ENCODE measurements around the gene TRIM2. TPM values are rescaled to one million over a fixed set of nuclear protein-coding genes. Genes with fewer than 3 reads are reported as not detected.

The TRIM2 gene
- total and polyA plus RNA-seq, 11 donors = 5.5 to 30.5 (median 18.5) TPM

GRCh38 chr4:153367092-153367491 lies 162.8 kb downstream of the TRIM2 start:
- ATAC-seq (no peak), DNase-seq (no peak)
- H3K27ac ChIP-seq = no peak overlapping the region
- peaks cover 0 to 5% (median 0%) of the 10 kb centered on the region in 12 donors for H3K9me3 ChIP-seq
- no peaks in the 10 kb centered on the region for H3K4me1 ChIP-seq
- no peaks in the 10 kb centered on the region for H3K27me3 ChIP-seq
- intact Hi-C loops (cut with DNase I) = no loop called here
- H3K36me3 ChIP-seq = no peaks in the 10 kb centered on the region
- 83 to 97% (median 89%) methylated on average over 1 of the region's 1 CpG for WGBS, 4 donors
- TF ChIP-seq CTCF (IDR thresholded peaks at IDR 0.05) (no peak), POLR2A (IDR thresholded peaks at IDR 0.05) (no peak)
- no peak overlapping the region for H3K4me3 ChIP-seq

- ATAC-seq (no peak), DNase-seq (no peak)
Observed at GRCh38 chr4:153369021-153369420, 164.8 kb downstream of the TRIM2 start.

GRCh38 chr4:153371701-153372234 lies 167.5 kb downstream of the TRIM2 start:
- DNase-seq = no peak
- no peaks in the 10 kb centered on the region for H3K27me3 ChIP-seq
- TF ChIP-seq POLR2A (IDR thresholded peaks at IDR 0.05) (no peak), CTCF (IDR thresholded peaks at IDR 0.05) (no peak)
- no peaks in the 10 kb centered on the region for H3K36me3 ChIP-seq
- WGBS, 4 donors = 83 to 92% (median 89%) methylated on average over 6 of the region's 6 CpGs
- peaks cover 0 to 18% (median 0%) of the 10 kb centered on the region in 12 donors for H3K9me3 ChIP-seq
- H3K4me3 ChIP-seq = no peak overlapping the region
- H3K4me1 ChIP-seq = no peaks in the 10 kb centered on the region
- intact Hi-C loops (cut with DNase I) = no loop called here
- ATAC-seq = no peak
- no peak overlapping the region for H3K27ac ChIP-seq

More at GRCh38 chr4:153369021-153369420, 164.8 kb downstream of the TRIM2 start:
- Histone ChIP-seq H3K27me3 (no peaks in the 10 kb centered on the region), H3K4me3 (no peak overlapping the region), H3K27ac (no peak overlapping the region), H3K4me1 (no peaks in the 10 kb centered on the region), H3K36me3 (no peaks in the 10 kb centered on the region), H3K9me3 (peaks cover 0 to 18% (median 0%) of the 10 kb centered on the region in 12 donors)
- whole genome bisulfite sequencing, 4 donors = 81 to 93% (median 91%) methylated on average over 1 of the region's 1 CpG
- intact Hi-C loops (cut with DNase I) = no loop called here
- TF ChIP-seq CTCF (IDR thresholded peaks at IDR 0.05) (no peak), POLR2A (IDR thresholded peaks at IDR 0.05) (no peak)

- no peak overlapping the region for H3K27ac ChIP-seq
- H3K4me1 ChIP-seq = no peaks in the 10 kb centered on the region
- DNase-seq (no peak), ATAC-seq (no peak)
- 76 to 83% (median 78%) methylated on average over 1 of the region's 1 CpG for WGBS, 4 donors
- peaks cover 0 to 18% (median 0%) of the 10 kb centered on the region in 12 donors for H3K9me3 ChIP-seq
- no peaks in the 10 kb centered on the region for H3K36me3 ChIP-seq
- H3K4me3 ChIP-seq = no peak overlapping the region
- H3K27me3 ChIP-seq = no peaks in the 10 kb centered on the region
- intact Hi-C loops (cut with DNase I) = no loop called here
- TF ChIP-seq POLR2A (IDR thresholded peaks at IDR 0.05) (no peak), CTCF (IDR thresholded peaks at IDR 0.05) (no peak)
Observed at GRCh38 chr4:153372967-153373562, 168.8 kb downstream of the TRIM2 start.

All from heart left ventricle (tissue), 16 donors.